ENCODE results near the gene TRIM74. TPM values are rescaled to one million over a fixed set of nuclear protein-coding genes. Genes with fewer than 3 reads are reported as not detected.
"Not testable (repeated sequence)": the region's sequence is repeated elsewhere in the genome, so short reads cannot be mapped to it uniquely, and the experiment has no call there.

The TRIM74 gene
- under 1 TPM in 1 of 4 donors, not detected in 3; 0.38 TPM for total RNA-seq

GRCh38 chr7:72968980-72969516, at the start of gene TRIM74:
TSS of gene TRIM74 (minus strand) at chr7:72969466. CDS start at chr7:72966157, 3,309 bp downstream.
- DNase-seq; H3K27ac ChIP-seq; H3K4me1 ChIP-seq; H3K9me3 ChIP-seq; H3K4me3 ChIP-seq; H3K36me3 ChIP-seq; H3K27me3 ChIP-seq; intact Hi-C loops (cut with DNase I): not testable (repeated sequence)
- 42 to 70% methylated on average over 14 to 17 of the region's 36 CpGs for WGBS, 2 donors

- intact Hi-C loops (cut with DNase I); H3K27me3 ChIP-seq; H3K9me3 ChIP-seq; DNase-seq; H3K36me3 ChIP-seq: not testable (repeated sequence)
- peak overlapping the region in 2 of 4 donors; percentile 91 to 92 for H3K27ac ChIP-seq
- H3K4me3 ChIP-seq, result peak overlapping the region in 3 of 4 donors; percentile 56 to 73 (median 61)
- H3K4me1 ChIP-seq, result peaks cover 0 to 12% (median 3%) of the 10 kb centered on the region in 3 donors
- 9 to 15% methylated on average over 9 to 10 of the region's 10 CpGs for WGBS, 2 donors
Observed at GRCh38 chr7:73006491-73006890, 37.2 kb upstream of the TRIM74 start.

- H3K36me3 ChIP-seq; intact Hi-C loops (cut with DNase I); H3K27me3 ChIP-seq; DNase-seq; H3K9me3 ChIP-seq: not testable (repeated sequence)
- peak in 3 of 4 donors; percentile 35 to 86 (median 67) for TF ChIP-seq POLR2A (IDR thresholded peaks at IDR 0.05)
- Histone ChIP-seq H3K4me1 (peaks cover 0 to 12% (median 3%) of the 10 kb centered on the region in 3 donors), H3K27ac (peak overlapping the region; percentile 91 to 97 (median 92)), H3K4me3 (peak overlapping the region; percentile 61 to 83 (median 67))
- WGBS, 2 donors, result 0% methylated on average over 14 to 26 of the region's 66 CpGs
Observed at GRCh38 chr7:73005693-73006447, 36.6 kb upstream of the TRIM74 start.

DNA sequence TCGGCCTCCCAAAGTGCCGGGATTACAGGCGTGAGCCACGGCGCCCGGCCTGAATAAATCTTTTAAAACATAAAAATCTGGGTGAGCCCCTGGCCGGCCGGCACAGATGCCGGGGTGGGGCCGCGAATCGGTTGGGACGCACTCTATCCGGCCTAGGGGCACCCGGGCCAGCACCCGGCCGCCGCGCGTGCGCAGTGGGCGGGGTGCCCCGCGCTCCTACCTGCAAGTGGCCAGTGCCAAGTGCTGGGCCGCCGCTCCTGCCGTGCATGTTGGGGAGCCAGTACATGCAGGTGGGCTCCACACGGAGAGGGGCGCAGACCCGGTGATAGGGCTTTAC, 36.1 kb upstream of the TRIM74 start:
- no CpG with 5 or more reads among the region's 30 CpGs for WGBS, 2 donors
- Histone ChIP-seq H3K27ac (peak overlapping the region; percentile 91 to 97 (median 92)), H3K4me1 (peaks cover 0 to 12% (median 3%) of the 10 kb centered on the region in 3 donors), H3K4me3 (peak overlapping the region; percentile 61 to 83 (median 67))
- intact Hi-C loops (cut with DNase I); H3K9me3 ChIP-seq; DNase-seq; H3K36me3 ChIP-seq; H3K27me3 ChIP-seq: not testable (repeated sequence)

DNA sequence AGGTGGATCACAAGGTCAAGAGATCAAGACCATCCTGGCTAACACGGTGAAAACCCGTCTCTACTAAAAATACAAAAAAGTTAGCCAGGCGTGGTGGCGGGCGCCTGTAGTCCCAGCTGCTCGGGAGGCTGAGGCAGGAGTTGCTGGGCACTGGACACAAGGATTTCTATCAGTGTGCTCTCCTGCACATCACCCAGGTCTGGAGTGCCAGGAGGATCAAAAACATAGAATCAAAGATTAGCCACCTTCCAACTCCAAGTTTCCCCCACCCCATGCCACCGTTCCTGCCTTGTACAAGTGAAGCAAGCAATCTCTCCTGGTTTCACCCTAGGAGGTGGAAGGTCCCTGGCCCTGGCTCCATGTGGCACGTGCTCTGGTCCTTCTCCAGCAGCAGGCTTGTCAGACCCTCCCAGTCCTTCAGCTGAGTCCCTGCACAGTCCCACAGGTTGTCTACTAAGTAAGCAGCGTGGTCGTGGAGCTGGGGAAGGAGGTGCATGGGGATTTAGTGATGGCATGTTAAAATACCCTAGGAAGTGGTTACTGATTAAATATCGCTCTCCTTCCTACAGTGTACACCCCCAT, 28.7 kb upstream of the TRIM74 start:
- H3K36me3 ChIP-seq; H3K27ac ChIP-seq; H3K4me1 ChIP-seq; H3K27me3 ChIP-seq; intact Hi-C loops (cut with DNase I); H3K9me3 ChIP-seq; H3K4me3 ChIP-seq; DNase-seq: not testable (repeated sequence)
- no CpG with 5 or more reads among the region's 11 CpGs for WGBS, 2 donors

DNA sequence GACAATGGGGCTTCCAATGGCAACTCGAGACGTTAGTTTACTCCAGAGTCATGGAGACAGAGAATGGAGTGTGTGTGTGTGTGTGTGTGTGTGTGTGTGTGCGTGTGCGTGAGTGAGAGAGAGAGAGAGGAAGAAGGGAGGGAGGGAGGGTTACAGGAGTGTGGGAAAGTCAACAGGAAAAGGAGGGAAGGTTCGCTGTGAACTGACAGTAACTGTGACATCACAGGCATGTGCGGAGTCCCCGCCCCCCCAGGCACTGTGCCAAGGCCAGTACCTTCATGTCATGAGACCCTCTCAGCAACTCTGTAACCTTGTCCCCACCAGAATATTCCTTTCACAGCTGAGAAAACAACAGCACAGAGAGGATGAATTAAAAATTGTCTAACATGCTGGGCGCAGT, 28.2 kb upstream of the TRIM74 start:
- WGBS, 2 donors, result no CpG with 5 or more reads among the region's 8 CpGs
- H3K9me3 ChIP-seq; H3K36me3 ChIP-seq; H3K4me3 ChIP-seq; DNase-seq; H3K27ac ChIP-seq; intact Hi-C loops (cut with DNase I); H3K4me1 ChIP-seq; H3K27me3 ChIP-seq: not testable (repeated sequence)

DNA sequence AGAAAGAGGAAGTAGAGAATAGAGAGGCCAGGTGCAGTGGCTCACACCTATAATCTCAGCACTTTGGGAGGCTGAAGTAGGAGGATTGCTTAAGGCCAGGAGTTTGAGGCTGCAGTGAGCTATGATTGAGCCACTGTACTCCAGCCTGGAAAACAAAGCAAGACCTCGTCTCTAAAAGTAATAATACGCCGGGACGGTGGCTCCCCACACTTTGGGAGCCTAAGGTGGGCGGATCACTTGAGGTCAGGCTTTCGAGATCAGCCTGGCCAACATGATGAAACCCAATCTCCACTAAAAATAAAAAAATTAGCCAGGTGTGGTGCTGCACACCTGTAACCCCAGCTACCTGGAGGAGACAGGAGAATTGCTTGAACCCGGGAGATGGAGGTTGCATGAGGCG, 26.2 kb upstream of the TRIM74 start:
- H3K27ac ChIP-seq; H3K36me3 ChIP-seq; H3K9me3 ChIP-seq; H3K4me1 ChIP-seq; DNase-seq; intact Hi-C loops (cut with DNase I); H3K4me3 ChIP-seq; H3K27me3 ChIP-seq: not testable (repeated sequence)
- 98% methylated on average over 6 of the region's 8 CpGs; no CpG with 5 or more reads in 1 of the 2 donors for WGBS, 2 donors

GRCh38 chr7:72990146-72990913, 21.1 kb upstream of the TRIM74 start:
- not testable (repeated sequence) for H3K4me1 ChIP-seq

GRCh38 chr7:72982084-72982483, 12.8 kb upstream of the TRIM74 start:
- H3K4me1 ChIP-seq; H3K27ac ChIP-seq; DNase-seq; H3K4me3 ChIP-seq; H3K36me3 ChIP-seq; intact Hi-C loops (cut with DNase I); H3K27me3 ChIP-seq; H3K9me3 ChIP-seq: not testable (repeated sequence)
- WGBS, 2 donors, result 86% methylated on average over 7 of the region's 11 CpGs; no CpG with 5 or more reads in 1 of the 2 donors

More at GRCh38 chr7:72990146-72990913, 21.1 kb upstream of the TRIM74 start:
- H3K27me3 ChIP-seq; H3K4me3 ChIP-seq; H3K9me3 ChIP-seq; DNase-seq; intact Hi-C loops (cut with DNase I); H3K36me3 ChIP-seq; H3K27ac ChIP-seq: not testable (repeated sequence)
- no CpG with 5 or more reads among the region's 14 CpGs for WGBS, 2 donors

GRCh38 chr7:72980382-72980781, 11.1 kb upstream of the TRIM74 start:
- H3K27ac ChIP-seq; H3K4me3 ChIP-seq; H3K4me1 ChIP-seq; H3K9me3 ChIP-seq; H3K36me3 ChIP-seq; H3K27me3 ChIP-seq; intact Hi-C loops (cut with DNase I); DNase-seq: not testable (repeated sequence)
- WGBS, 2 donors, result no CpG with 5 or more reads among the region's 6 CpGs

- WGBS, 2 donors, result no CpG with 5 or more reads among the region's 12 CpGs
- H3K9me3 ChIP-seq; intact Hi-C loops (cut with DNase I); DNase-seq; H3K4me1 ChIP-seq; H3K4me3 ChIP-seq; H3K27me3 ChIP-seq; H3K27ac ChIP-seq; H3K36me3 ChIP-seq: not testable (repeated sequence)
Observed at GRCh38 chr7:72976434-72976833, 7.2 kb upstream of the TRIM74 start.

DNA sequence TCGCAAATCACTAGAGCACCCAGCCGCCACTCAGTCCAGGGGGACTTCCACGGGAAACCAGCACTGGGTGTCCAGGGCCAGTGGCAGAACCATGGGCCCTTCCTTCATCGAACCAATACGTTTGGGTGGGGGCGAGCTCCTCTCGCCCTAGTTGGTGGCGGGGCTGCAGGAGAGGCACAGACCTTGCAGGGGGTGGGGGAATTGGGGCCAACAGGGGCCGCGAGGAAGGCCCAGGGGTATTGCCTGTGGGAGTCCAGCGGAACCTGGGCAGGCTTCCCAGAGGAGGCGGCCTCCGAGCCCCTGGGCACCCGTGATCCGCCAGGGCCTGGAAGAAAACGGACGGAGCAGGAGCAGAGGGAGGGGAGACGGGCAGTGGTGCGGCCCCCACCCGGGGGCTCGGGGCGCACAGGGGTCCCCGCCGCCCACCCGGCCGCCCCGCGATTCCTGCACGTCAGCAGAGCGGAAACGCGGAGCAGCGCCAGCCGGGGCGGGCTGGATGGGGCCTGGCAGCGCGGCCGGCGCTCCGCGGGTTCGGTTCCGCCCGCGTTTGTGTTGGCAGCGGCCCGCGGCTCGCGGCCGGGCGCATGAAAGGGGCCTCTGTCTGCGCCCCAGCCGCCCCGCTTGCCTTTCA, 6.5 kb upstream of the TRIM74 start:
- H3K36me3 ChIP-seq; intact Hi-C loops (cut with DNase I); H3K9me3 ChIP-seq; H3K27ac ChIP-seq; H3K4me1 ChIP-seq; DNase-seq; H3K27me3 ChIP-seq; H3K4me3 ChIP-seq: not testable (repeated sequence)
- 100% methylated on average over 3 of the region's 55 CpGs; no CpG with 5 or more reads in 1 of the 2 donors for WGBS, 2 donors
